ENCODE results near the gene DNAJC16. TPM values are rescaled to one million over a fixed set of nuclear protein-coding genes. Genes with fewer than 3 reads are reported as not detected.
"Not testable (repeated sequence)": the region's sequence is repeated elsewhere in the genome, so short reads cannot be mapped to it uniquely, and the experiment has no call there.

The DNAJC16 gene
- total RNA-seq, 2 experiments from 2014 or later: 9.1 to 16.8 TPM

GRCh38 chr1:15477646-15478212, 48.9 kb upstream of the DNAJC16 start:
- intact Hi-C loops (cut with micrococcal nuclease; ENCODE audit: unreplicated experiment): no loop called here
- H3K79me2 ChIP-seq (ENCODE audit: insufficient read depth, low read depth, low read length): no peaks in the 10 kb centered on the region
- no peak overlapping the region for H3K27ac ChIP-seq (ENCODE audit: low read depth, low read length, poor library complexity, severe bottlenecking)
- no peaks in the 10 kb centered on the region for H3K4me1 ChIP-seq (ENCODE audit: insufficient read depth, low read length, poor library complexity, severe bottlenecking)
- H3K4me3 ChIP-seq (ENCODE audit: low read depth, low read length, poor library complexity, severe bottlenecking): no peak overlapping the region
- no peaks in the 10 kb centered on the region for H3K36me3 ChIP-seq (ENCODE audit: insufficient read depth, low read length)
- no peak overlapping the region for H3K4me2 ChIP-seq (ENCODE audit: low read length)
- CTCF ChIA-PET (ENCODE audit: unreplicated experiment): no interaction called here
- DNase-seq (ENCODE audit: low spot score): no peak
- no peaks in the 10 kb centered on the region for H3K9me3 ChIP-seq (ENCODE audit: low read length)
- no peak overlapping the region for H2AFZ ChIP-seq (ENCODE audit: low read length)
- H4K20me1 ChIP-seq (ENCODE audit: insufficient read depth, low read length): no peaks in the 10 kb centered on the region
- TF ChIP-seq CTCF (conservative IDR thresholded peaks at IDR 0.05; ENCODE audit: low read length) (no peak), EZH2phosphoT487 (IDR thresholded peaks at IDR 0.05; ENCODE audit: borderline replicate concordance, low read depth, low read length) (no peak)
- POLR2A ChIA-PET: no interaction called here
- no peaks in the 10 kb centered on the region for H3K9me2 ChIP-seq (ENCODE audit: insufficient read depth, low read length)
- BruUV-seq (replicated peaks): no TSS peak

- no peak overlapping the region for H3K4me2 ChIP-seq (ENCODE audit: low read length)
- intact Hi-C loops (cut with micrococcal nuclease; ENCODE audit: unreplicated experiment): no loop called here
- no peak overlapping the region for H2AFZ ChIP-seq (ENCODE audit: low read length)
- no peak overlapping the region for H3K4me3 ChIP-seq (ENCODE audit: low read depth, low read length, poor library complexity, severe bottlenecking)
- DNase-seq (ENCODE audit: low spot score): no peak
- H3K27ac ChIP-seq (ENCODE audit: low read depth, low read length, poor library complexity, severe bottlenecking): no peak overlapping the region
- H4K20me1 ChIP-seq (ENCODE audit: insufficient read depth, low read length): no peaks in the 10 kb centered on the region
- CTCF ChIA-PET (ENCODE audit: unreplicated experiment): interaction anchor here (0.6 kb wide), 1 partner anchor 528 kb away, joined by 5 read pairs; no protein-coding TSS in a partner anchor
- no peaks in the 10 kb centered on the region for H3K4me1 ChIP-seq (ENCODE audit: insufficient read depth, low read length, poor library complexity, severe bottlenecking)
- TF ChIP-seq CTCF (conservative IDR thresholded peaks at IDR 0.05; ENCODE audit: low read length) (no peak), EZH2phosphoT487 (IDR thresholded peaks at IDR 0.05; ENCODE audit: borderline replicate concordance, low read depth, low read length) (no peak)
- no peaks in the 10 kb centered on the region for H3K36me3 ChIP-seq (ENCODE audit: insufficient read depth, low read length)
- no peaks in the 10 kb centered on the region for H3K79me2 ChIP-seq (ENCODE audit: insufficient read depth, low read depth, low read length)
- H3K9me2 ChIP-seq (ENCODE audit: insufficient read depth, low read length): no peaks in the 10 kb centered on the region
- no peaks in the 10 kb centered on the region for H3K9me3 ChIP-seq (ENCODE audit: low read length)
- POLR2A ChIA-PET: no interaction called here
- no TSS peak for BruUV-seq (replicated peaks)
These were observed 46.8 kb upstream of the DNAJC16 start for GRCh38 chr1:15479654-15480347.

GRCh38 chr1:15482455-15482854, 44.2 kb upstream of the DNAJC16 start:
- BruUV-seq (replicated peaks); H3K4me3 ChIP-seq (ENCODE audit: low read depth, low read length, poor library complexity, severe bottlenecking); CTCF ChIA-PET (ENCODE audit: unreplicated experiment); DNase-seq (ENCODE audit: low spot score); H3K9me3 ChIP-seq (ENCODE audit: low read length); H3K79me2 ChIP-seq (ENCODE audit: insufficient read depth, low read depth, low read length); H3K4me2 ChIP-seq (ENCODE audit: low read length); H3K27ac ChIP-seq (ENCODE audit: low read depth, low read length, poor library complexity, severe bottlenecking); H3K36me3 ChIP-seq (ENCODE audit: insufficient read depth, low read length); H4K20me1 ChIP-seq (ENCODE audit: insufficient read depth, low read length); intact Hi-C loops (cut with micrococcal nuclease; ENCODE audit: unreplicated experiment); H2AFZ ChIP-seq (ENCODE audit: low read length); H3K4me1 ChIP-seq (ENCODE audit: insufficient read depth, low read length, poor library complexity, severe bottlenecking); H3K9me2 ChIP-seq (ENCODE audit: insufficient read depth, low read length): not testable (repeated sequence)
- POLR2A ChIA-PET: interaction anchor here (0.6 kb wide), 1 partner anchor 22 kb away, joined by 3 read pairs; no protein-coding TSS in a partner anchor

GRCh38 chr1:15482983-15483543, 43.6 kb upstream of the DNAJC16 start:
- POLR2A ChIA-PET: interaction anchor here (0.6 kb wide), 1 partner anchor 22 kb away, joined by 3 read pairs; no protein-coding TSS in a partner anchor
- H3K36me3 ChIP-seq (ENCODE audit: insufficient read depth, low read length); H3K9me2 ChIP-seq (ENCODE audit: insufficient read depth, low read length); intact Hi-C loops (cut with micrococcal nuclease; ENCODE audit: unreplicated experiment); CTCF ChIA-PET (ENCODE audit: unreplicated experiment); H3K79me2 ChIP-seq (ENCODE audit: insufficient read depth, low read depth, low read length); H2AFZ ChIP-seq (ENCODE audit: low read length); H3K9me3 ChIP-seq (ENCODE audit: low read length); H4K20me1 ChIP-seq (ENCODE audit: insufficient read depth, low read length); BruUV-seq (replicated peaks); H3K4me1 ChIP-seq (ENCODE audit: insufficient read depth, low read length, poor library complexity, severe bottlenecking); H3K4me3 ChIP-seq (ENCODE audit: low read depth, low read length, poor library complexity, severe bottlenecking); DNase-seq (ENCODE audit: low spot score); H3K27ac ChIP-seq (ENCODE audit: low read depth, low read length, poor library complexity, severe bottlenecking); H3K4me2 ChIP-seq (ENCODE audit: low read length): not testable (repeated sequence)

Data from OCI-LY7 (cell line).